Neural cell (in vitro differentiated cells): ENCODE measurements around the gene GPAM. TPM values are rescaled to one million over a fixed set of nuclear protein-coding genes. Genes with fewer than 3 reads are reported as not detected.

Source experiments
- H2AFZ ChIP-seq: fragments of 200-600, 300-800 bp; sonication (generic), shearing (Covaris generic); 2 replicates; pipeline ENCODE4 v1.6.0; 2014; ENCODE audit warnings: low read depth, mild to moderate bottlenecking, antibody characterized with exemption, low read length, moderate library complexity
- H3F3A ChIP-seq: fragments of 200-600 bp; shearing (Covaris generic); 2 replicates; pipeline ENCODE4 v1.6.1; 2016; ENCODE audit warnings: mild to moderate bottlenecking, moderate library complexity, mixed read lengths, antibody characterized with exemption, low read length; ENCODE audit not compliant: insufficient read depth, poor library complexity, severe bottlenecking
- H3K27ac ChIP-seq: fragments of 200-600, 300-800 bp; sonication (generic), shearing (Covaris generic); 2 replicates; pipeline ENCODE4 v1.5.1; 2014; ENCODE audit warnings: mild to moderate bottlenecking, low read length, moderate library complexity
- H3K27me3 ChIP-seq: fragments of 300-800, 200-600 bp; sonication (generic), shearing (Covaris generic); 2 replicates; pipeline ENCODE4 v1.6.0; 2014; ENCODE audit warnings: mild to moderate bottlenecking, low read depth, low read length, moderate library complexity; ENCODE audit not compliant: insufficient read depth
- H3K36me3 ChIP-seq: fragments of 300-800, 200-600 bp; sonication (generic), shearing (Covaris generic); 2 replicates; pipeline ENCODE4 v1.5.1; 2014; ENCODE audit warnings: mild to moderate bottlenecking, antibody characterized with exemption, low read length, moderate library complexity; ENCODE audit not compliant: insufficient read depth
- H3K4me2 ChIP-seq: fragments of 300-800, 200-600 bp; sonication (generic), shearing (Covaris generic); 2 replicates; pipeline ENCODE4 v1.6.0; 2014; ENCODE audit warnings: mild to moderate bottlenecking, low read length
- H3K4me3 ChIP-seq: fragments of 300-800, 200-600 bp; sonication (generic), shearing (Covaris generic); 2 replicates; pipeline ENCODE4 v1.5.1; 2014; ENCODE audit warnings: mild to moderate bottlenecking, low read length, moderate library complexity
- H3K79me2 ChIP-seq: fragments of 200-600 bp; shearing (Covaris generic); replicated peaks from 2 replicates; pipeline ENCODE4 v1.6.0; 2014; ENCODE audit warnings: mild to moderate bottlenecking, low read length, moderate library complexity; ENCODE audit not compliant: insufficient read depth
- H3K9ac ChIP-seq: fragments of 300-800, 200-600 bp; sonication (generic), shearing (Covaris generic); 2 replicates; pipeline ENCODE4 v1.6.1; 2016; ENCODE audit warnings: mild to moderate bottlenecking, low read length, mixed read lengths
- H3K9me2 ChIP-seq: fragments of 200-600 bp; shearing (Covaris generic); 2 replicates; pipeline ENCODE4 v1.6.1; 2016; ENCODE audit warnings: mild to moderate bottlenecking, low read length, mixed read lengths; ENCODE audit not compliant: insufficient read depth
- H3K9me3 ChIP-seq: fragments of 200-600, 300-800 bp; sonication (generic), shearing (Covaris generic); 2 replicates; pipeline ENCODE4 v1.6.1; 2016; ENCODE audit warnings: mild to moderate bottlenecking, mixed run types, low read length, moderate library complexity, mixed read lengths
- H4K20me1 ChIP-seq: fragments of 200-600 bp; shearing (Covaris generic); 2 replicates; pipeline ENCODE4 v1.6.1; 2016; ENCODE audit warnings: mild to moderate bottlenecking, mixed run types; ENCODE audit not compliant: insufficient read depth
- CTCF ChIP-seq: fragments of 450-650 bp; IDR thresholded peaks from 2 replicates; pipeline ENCODE4 v1.5.1; 2014; ENCODE audit warnings: antibody characterized with exemption, mild to moderate bottlenecking, moderate library complexity; ENCODE audit not compliant: poor library complexity, severe bottlenecking
- EP300 ChIP-seq: fragments of 450-650 bp; conservative IDR thresholded peaks from 2 replicates; pipeline ENCODE4 v1.6.1; 2014; ENCODE audit warnings: antibody characterized with exemption, mild to moderate bottlenecking, moderate library complexity; ENCODE audit not compliant: poor library complexity, severe bottlenecking
- EZH2 ChIP-seq: fragments of 200-600, 300-800 bp; shearing (Covaris generic), sonication (generic); IDR thresholded peaks from 2 replicates; pipeline ENCODE4 v1.6.1; 2014; ENCODE audit warnings: antibody characterized with exemption, low read length, borderline replicate concordance, mild to moderate bottlenecking; ENCODE audit not compliant: insufficient read depth, poor library complexity, severe bottlenecking
- MXI1 ChIP-seq: fragments of 450-650 bp; conservative IDR thresholded peaks from 2 replicates; pipeline ENCODE4 v1.6.1; 2014; ENCODE audit warnings: antibody characterized with exemption, mild to moderate bottlenecking; ENCODE audit not compliant: poor library complexity, severe bottlenecking
- POLR2AphosphoS5 ChIP-seq: IDR thresholded peaks from 2 replicates; pipeline ENCODE4 v1.6.1; 2012
- RAD21 ChIP-seq: fragments of 450-650 bp; conservative IDR thresholded peaks from 2 replicates; pipeline ENCODE4 v1.6.1; 2014; ENCODE audit warnings: antibody characterized with exemption, mild to moderate bottlenecking, moderate library complexity
- REST ChIP-seq: IDR thresholded peaks from 2 replicates; pipeline ENCODE4 v1.6.1; 2012; ENCODE audit warnings: borderline replicate concordance
- SMC3 ChIP-seq: fragments of 450-650 bp; conservative IDR thresholded peaks from 2 replicates; pipeline ENCODE4 v1.6.1; 2014; ENCODE audit warnings: antibody characterized with exemption, mild to moderate bottlenecking, moderate library complexity; ENCODE audit not compliant: poor library complexity
- TAF1 ChIP-seq: IDR thresholded peaks from 2 replicates; pipeline ENCODE4 v1.6.1; 2012; ENCODE audit warnings: low read depth
- polyA plus RNA-seq: library from polyadenylated mRNA; depleted of rRNA; stranded (reverse); fragments of >200 nt; gene quantifications from 2 replicates; pipeline ENCODE4 v1.2.3, GENCODE V29; 2014

The GPAM gene
- polyA plus RNA-seq, 1 donor from 2014 or later = 17.3 TPM

GRCh38 chr10:112214298-112214926, 30.8 kb upstream of the GPAM start:
- H3K27ac ChIP-seq = no peak overlapping the region
- H4K20me1 ChIP-seq = no peaks in the 10 kb centered on the region
- H2AFZ ChIP-seq = no peak overlapping the region
- H3K9me3 ChIP-seq = no peaks in the 10 kb centered on the region
- no peaks in the 10 kb centered on the region for H3K36me3 ChIP-seq
- no peaks in the 10 kb centered on the region for H3K27me3 ChIP-seq
- H3K4me3 ChIP-seq = no peak overlapping the region
- no peaks in the 10 kb centered on the region for H3K9me2 ChIP-seq
- no peak overlapping the region for H3K9ac ChIP-seq
- no peaks in the 10 kb centered on the region for H3F3A ChIP-seq
- no peak overlapping the region for H3K4me2 ChIP-seq
- TF ChIP-seq CTCF (no peak), EZH2 (no peak), RAD21 (no peak), MXI1 (no peak), REST (no peak), TAF1 (no peak), EP300 (no peak)
- no peaks in the 10 kb centered on the region for H3K79me2 ChIP-seq

GRCh38 chr10:112213836-112214235, 30.3 kb upstream of the GPAM start:
- Histone ChIP-seq H3K79me2 (no peaks in the 10 kb centered on the region), H3K9ac (no peak overlapping the region), H3K36me3 (no peaks in the 10 kb centered on the region), H3K27me3 (no peaks in the 10 kb centered on the region), H3F3A (no peaks in the 10 kb centered on the region), H3K27ac (no peak overlapping the region), H2AFZ (no peak overlapping the region), H4K20me1 (no peaks in the 10 kb centered on the region), H3K9me3 (no peaks in the 10 kb centered on the region), H3K4me2 (no peak overlapping the region), H3K9me2 (no peaks in the 10 kb centered on the region), H3K4me3 (no peak overlapping the region)
- TF ChIP-seq REST (no peak), EZH2 (no peak), CTCF (no peak), TAF1 (no peak), MXI1 (no peak), EP300 (no peak), RAD21 (no peak), POLR2AphosphoS5 (no peak), SMC3 (no peak)
